Memory B cell (primary cell): ENCODE measurements around the gene HIVEP3.

ENCODE experiments used
- ATAC-seq: fragments of 150-1000 bp; cut with Tn5 transposase; 2 replicates; pipeline ENCODE4 v1.10.0; 2021; ENCODE audit warnings: low read depth, mild to moderate bottlenecking, moderate library complexity
- DNase-seq, 2 donors: peaks; one replicate each; pipeline ENCODE4 v3.0.0; 2022; ENCODE audit warnings: low spot score in 2 of 2
- H3K27ac Mint-ChIP-seq: one replicate; pipeline ENCODE4 v1.8.0; 2022; ENCODE audit warnings: mild to moderate bottlenecking, moderate library complexity, mixed read lengths
- H3K27me3 Mint-ChIP-seq: one replicate; pipeline ENCODE4 v1.8.0; 2022; ENCODE audit warnings: mixed read lengths
- H3K36me3 Mint-ChIP-seq: one replicate; pipeline ENCODE4 v1.8.0; 2022; ENCODE audit warnings: mild to moderate bottlenecking, mixed read lengths
- H3K4me1 Mint-ChIP-seq: one replicate; pipeline ENCODE4 v1.8.0; 2022; ENCODE audit warnings: mixed read lengths
- H3K4me3 Mint-ChIP-seq: one replicate; pipeline ENCODE4 v1.8.0; 2022; ENCODE audit warnings: mild to moderate bottlenecking, moderate library complexity, mixed read lengths
- H3K9me3 Mint-ChIP-seq: one replicate; pipeline ENCODE4 v1.8.0; 2022; ENCODE audit warnings: mixed read lengths

Gene HIVEP3

GRCh38 chr1:41915786-41916571 lies 2.7 kb downstream of the HIVEP3 start:
- DNase-seq: no peak
- H3K36me3 Mint-ChIP-seq: peaks cover 2% of the 10 kb centered on the region
- H3K9me3 Mint-ChIP-seq: peaks cover 3% of the 10 kb centered on the region
- H3K4me3 Mint-ChIP-seq: no peak overlapping the region
- ATAC-seq: no peak
- H3K4me1 Mint-ChIP-seq: peaks cover 23% of the 10 kb centered on the region
- H3K27me3 Mint-ChIP-seq: peaks cover 34% of the 10 kb centered on the region
- H3K27ac Mint-ChIP-seq: no peak overlapping the region

- no peak for DNase-seq
- Mint-ChIP-seq H3K4me3 (no peak overlapping the region), H3K4me1 (peaks cover 19% of the 10 kb centered on the region), H3K36me3 (no peaks in the 10 kb centered on the region), H3K27me3 (peaks cover 33% of the 10 kb centered on the region), H3K9me3 (peaks cover 2% of the 10 kb centered on the region), H3K27ac (no peak overlapping the region)
- ATAC-seq: no peak
Observed at GRCh38 chr1:41914516-41914915, 4.2 kb downstream of the HIVEP3 start.

- peaks cover 8% of the 10 kb centered on the region for H3K4me1 Mint-ChIP-seq
- no peaks in the 10 kb centered on the region for H3K36me3 Mint-ChIP-seq
- H3K9me3 Mint-ChIP-seq: peaks cover 5% of the 10 kb centered on the region
- H3K27ac Mint-ChIP-seq: no peak overlapping the region
- no peak overlapping the region for H3K4me3 Mint-ChIP-seq
- no peak for DNase-seq
- H3K27me3 Mint-ChIP-seq: peaks cover 25% of the 10 kb centered on the region
- ATAC-seq: no peak
Observed at GRCh38 chr1:41913014-41913413, 5.7 kb downstream of the HIVEP3 start.

GRCh38 chr1:41908288-41908895 lies 10.3 kb downstream of the HIVEP3 start:
- Mint-ChIP-seq H3K4me1 (peaks cover 3% of the 10 kb centered on the region), H3K27ac (no peak overlapping the region), H3K27me3 (peaks cover 16% of the 10 kb centered on the region), H3K36me3 (peaks cover 1% of the 10 kb centered on the region), H3K4me3 (no peak overlapping the region), H3K9me3 (peaks cover 5% of the 10 kb centered on the region)
- DNase-seq (no peak), ATAC-seq (no peak)

GRCh38 chr1:41907446-41907845 lies 11.3 kb downstream of the HIVEP3 start:
- ATAC-seq: no peak
- peaks cover 1% of the 10 kb centered on the region for H3K36me3 Mint-ChIP-seq
- DNase-seq: no peak
- H3K4me3 Mint-ChIP-seq: no peak overlapping the region
- peaks cover 16% of the 10 kb centered on the region for H3K27me3 Mint-ChIP-seq
- H3K9me3 Mint-ChIP-seq: peaks cover 5% of the 10 kb centered on the region
- H3K4me1 Mint-ChIP-seq: peaks cover 3% of the 10 kb centered on the region
- no peak overlapping the region for H3K27ac Mint-ChIP-seq

GRCh38 chr1:41906943-41907342 lies 11.8 kb downstream of the HIVEP3 start:
- peaks cover 5% of the 10 kb centered on the region for H3K9me3 Mint-ChIP-seq
- peaks cover 14% of the 10 kb centered on the region for H3K27me3 Mint-ChIP-seq
- peaks cover 1% of the 10 kb centered on the region for H3K36me3 Mint-ChIP-seq
- peaks cover 3% of the 10 kb centered on the region for H3K4me1 Mint-ChIP-seq
- H3K4me3 Mint-ChIP-seq: no peak overlapping the region
- H3K27ac Mint-ChIP-seq: no peak overlapping the region
- ATAC-seq: no peak
- no peak for DNase-seq

- Mint-ChIP-seq H3K36me3 (peaks cover 4% of the 10 kb centered on the region), H3K4me3 (no peak overlapping the region), H3K27ac (no peak overlapping the region), H3K4me1 (peaks cover 3% of the 10 kb centered on the region), H3K27me3 (peaks cover 24% of the 10 kb centered on the region), H3K9me3 (peaks cover 3% of the 10 kb centered on the region)
- no peak for DNase-seq
- no peak for ATAC-seq
Observed at GRCh38 chr1:41905093-41905675, 13.5 kb downstream of the HIVEP3 start.

- H3K36me3 Mint-ChIP-seq: peaks cover 4% of the 10 kb centered on the region
- no peak overlapping the region for H3K4me3 Mint-ChIP-seq
- H3K27me3 Mint-ChIP-seq: peaks cover 21% of the 10 kb centered on the region
- H3K27ac Mint-ChIP-seq: no peak overlapping the region
- no peak for DNase-seq
- no peak for ATAC-seq
- no peaks in the 10 kb centered on the region for H3K9me3 Mint-ChIP-seq
- peaks cover 5% of the 10 kb centered on the region for H3K4me1 Mint-ChIP-seq
Observed at GRCh38 chr1:41902664-41903063, 16.1 kb downstream of the HIVEP3 start.

GRCh38 chr1:41902159-41902577 lies 16.6 kb downstream of the HIVEP3 start:
- H3K9me3 Mint-ChIP-seq: no peaks in the 10 kb centered on the region
- ATAC-seq (no peak), DNase-seq (no peak)
- peaks cover 4% of the 10 kb centered on the region for H3K36me3 Mint-ChIP-seq
- peaks cover 17% of the 10 kb centered on the region for H3K27me3 Mint-ChIP-seq
- H3K27ac Mint-ChIP-seq: no peak overlapping the region
- H3K4me1 Mint-ChIP-seq: peaks cover 5% of the 10 kb centered on the region
- no peak overlapping the region for H3K4me3 Mint-ChIP-seq

- H3K27ac Mint-ChIP-seq: no peak overlapping the region
- DNase-seq (no peak), ATAC-seq (no peak)
- H3K27me3 Mint-ChIP-seq: peaks cover 15% of the 10 kb centered on the region
- no peak overlapping the region for H3K4me3 Mint-ChIP-seq
- H3K36me3 Mint-ChIP-seq: peaks cover 4% of the 10 kb centered on the region
- peaks cover 5% of the 10 kb centered on the region for H3K4me1 Mint-ChIP-seq
- H3K9me3 Mint-ChIP-seq: no peaks in the 10 kb centered on the region
Observed at GRCh38 chr1:41901551-41901950, 17.2 kb downstream of the HIVEP3 start.

GRCh38 chr1:41900603-41901444 lies 17.9 kb downstream of the HIVEP3 start:
- Mint-ChIP-seq H3K36me3 (peaks cover 4% of the 10 kb centered on the region), H3K4me3 (no peak overlapping the region), H3K4me1 (peaks cover 5% of the 10 kb centered on the region), H3K27me3 (peaks cover 15% of the 10 kb centered on the region), H3K27ac (no peak overlapping the region), H3K9me3 (no peaks in the 10 kb centered on the region)
- no peak for DNase-seq
- no peak for ATAC-seq

GRCh38 chr1:41898191-41898713 lies 20.5 kb downstream of the HIVEP3 start:
- Mint-ChIP-seq H3K27me3 (peaks cover 10% of the 10 kb centered on the region), H3K27ac (no peak overlapping the region), H3K4me3 (no peak overlapping the region), H3K9me3 (no peaks in the 10 kb centered on the region), H3K4me1 (peaks cover 2% of the 10 kb centered on the region), H3K36me3 (peaks cover 2% of the 10 kb centered on the region)
- ATAC-seq (no peak), DNase-seq (no peak)

- H3K4me1 Mint-ChIP-seq: peaks cover 8% of the 10 kb centered on the region
- no peak overlapping the region for H3K27ac Mint-ChIP-seq
- no peaks in the 10 kb centered on the region for H3K9me3 Mint-ChIP-seq
- no peak for ATAC-seq
- no peak for DNase-seq
- H3K36me3 Mint-ChIP-seq: peaks cover 2% of the 10 kb centered on the region
- peaks cover 2% of the 10 kb centered on the region for H3K27me3 Mint-ChIP-seq
- no peak overlapping the region for H3K4me3 Mint-ChIP-seq
Observed at GRCh38 chr1:41895552-41895951, 23.2 kb downstream of the HIVEP3 start.
